IMR-90 (cell line): ENCODE results near the gene ZSCAN16.

Experiments
- BHLHE40 ChIP-seq: fragments of 150-350 bp; IDR thresholded peaks from 2 replicates; pipeline ENCODE4 v1.6.1; 2016; ENCODE audit warnings: mild to moderate bottlenecking, low read depth, low read length
- CEBPB ChIP-seq: IDR thresholded peaks from 2 replicates; pipeline ENCODE4 v1.6.1; 2012; ENCODE audit warnings: low read depth, low read length, improper control_type of control experiment
- CHD1 ChIP-seq: IDR thresholded peaks from 2 replicates; pipeline ENCODE4 v1.6.1; 2012; ENCODE audit warnings: low read depth, low read length, improper control_type of control experiment
- POLR2A ChIP-seq: IDR thresholded peaks from 2 replicates; pipeline ENCODE4 v1.6.1; 2012; ENCODE audit warnings: mild to moderate bottlenecking, low read depth, low read length
- TF ChIP-seq, protein P1 (sequence below): conservative IDR thresholded peaks from 2 replicates; pipeline ENCODE4 v1.5.1; 2012; ENCODE audit warnings: mild to moderate bottlenecking, low read depth, low read length, improper control_type of control experiment

- no peak for TF ChIP-seq POLR2A
- no peak for TF ChIP-seq CEBPB
- TF ChIP-seq CHD1: no peak
- TF ChIP-seq BHLHE40: no peak
- TF ChIP-seq, protein P1, sequence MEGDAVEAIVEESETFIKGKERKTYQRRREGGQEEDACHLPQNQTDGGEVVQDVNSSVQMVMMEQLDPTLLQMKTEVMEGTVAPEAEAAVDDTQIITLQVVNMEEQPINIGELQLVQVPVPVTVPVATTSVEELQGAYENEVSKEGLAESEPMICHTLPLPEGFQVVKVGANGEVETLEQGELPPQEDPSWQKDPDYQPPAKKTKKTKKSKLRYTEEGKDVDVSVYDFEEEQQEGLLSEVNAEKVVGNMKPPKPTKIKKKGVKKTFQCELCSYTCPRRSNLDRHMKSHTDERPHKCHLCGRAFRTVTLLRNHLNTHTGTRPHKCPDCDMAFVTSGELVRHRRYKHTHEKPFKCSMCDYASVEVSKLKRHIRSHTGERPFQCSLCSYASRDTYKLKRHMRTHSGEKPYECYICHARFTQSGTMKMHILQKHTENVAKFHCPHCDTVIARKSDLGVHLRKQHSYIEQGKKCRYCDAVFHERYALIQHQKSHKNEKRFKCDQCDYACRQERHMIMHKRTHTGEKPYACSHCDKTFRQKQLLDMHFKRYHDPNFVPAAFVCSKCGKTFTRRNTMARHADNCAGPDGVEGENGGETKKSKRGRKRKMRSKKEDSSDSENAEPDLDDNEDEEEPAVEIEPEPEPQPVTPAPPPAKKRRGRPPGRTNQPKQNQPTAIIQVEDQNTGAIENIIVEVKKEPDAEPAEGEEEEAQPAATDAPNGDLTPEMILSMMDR: no peak
Measured at GRCh38 chr6:28159029-28159607, 34.7 kb downstream of the ZSCAN16 start.
